Colonic mucosa (tissue), 4 donors: Measurements from ENCODE around the gene ALDH1A1. TPM values are rescaled to one million over a fixed set of nuclear protein-coding genes. Genes with fewer than 3 reads are reported as not detected.

Experiments used
- DNase-seq: peaks from one replicate; pipeline ENCODE4 v3.0.0-alpha.2; 2020
- H3K27ac ChIP-seq: fragments of 200-600 bp; one replicate; pipeline ENCODE4 v1.8.0; 2021
- H3K27me3 ChIP-seq: fragments of 200-600 bp; one replicate; pipeline ENCODE4 v1.8.0; 2021
- H3K36me3 ChIP-seq: fragments of 200-600 bp; one replicate; pipeline ENCODE4 v1.8.0; 2021
- H3K4me1 ChIP-seq: fragments of 200-600 bp; one replicate; pipeline ENCODE4 v1.8.0; 2021; ENCODE audit warnings: mild to moderate bottlenecking
- H3K4me3 ChIP-seq: fragments of 200-600 bp; one replicate; pipeline ENCODE4 v1.8.0; 2021
- H3K9ac ChIP-seq, 2 donors: one replicate each; pipeline ENCODE4 v1.7.0; 2013; ENCODE audit warnings: control low read depth in 2 of 2, low read depth in 2 of 2, low read length in 2 of 2
- H3K9me3 ChIP-seq: fragments of 200-600 bp; one replicate; pipeline ENCODE4 v1.8.0; 2021
- CTCF ChIP-seq: fragments of 200-600 bp; IDR thresholded peaks from one replicate; pipeline ENCODE4 v1.8.0; 2022; ENCODE audit warnings: antibody characterized with exemption, mild to moderate bottlenecking
- intact Hi-C: fragments of 100-400 bp; cut with DNase I; formaldehyde crosslinking; loops from one replicate; pipeline ENCODE4 v1.14.1; 2022
- total RNA-seq, 2 donors: library from RNA; stranded (reverse); fragmentation: NEBNext Ultra II Directional in 1 of 2; extraction: Animal tissue kit (Norgen Biotek cat#: 25700) in 1 of 2; gene quantifications; one replicate each; pipeline ENCODE4 v1.2.1, GENCODE V29; 2021
- donor health status: healthy.
- donor health status: DM: no; HTN: no; CAD: no.
- donor health status: DM: no; HTN: no; CAD: no.

Gene ALDH1A1
- total RNA-seq, 2 donors from 2014 or later = 61.3 to 102 TPM

- no peak overlapping the region for H3K9ac ChIP-seq
- no peaks in the 10 kb centered on the region for H3K36me3 ChIP-seq
- no peak for DNase-seq
- TF ChIP-seq CTCF = no peak
- no peak overlapping the region for H3K4me3 ChIP-seq
- no peaks in the 10 kb centered on the region for H3K27me3 ChIP-seq
- intact Hi-C loops = no loop called here
- H3K4me1 ChIP-seq = no peaks in the 10 kb centered on the region
- no peak overlapping the region for H3K27ac ChIP-seq
- no peaks in the 10 kb centered on the region for H3K9me3 ChIP-seq
Measured at GRCh38 chr9:72898360-72898759, 54.5 kb downstream of the ALDH1A1 start.

- no peak for TF ChIP-seq CTCF
- DNase-seq = no peak
- Histone ChIP-seq H3K9me3 (no peaks in the 10 kb centered on the region), H3K9ac (no peak overlapping the region), H3K4me1 (no peaks in the 10 kb centered on the region), H3K4me3 (no peak overlapping the region), H3K27me3 (no peaks in the 10 kb centered on the region), H3K36me3 (no peaks in the 10 kb centered on the region), H3K27ac (no peak overlapping the region)
- intact Hi-C loops = no loop called here
Measured at GRCh38 chr9:72897069-72897649, 55.7 kb downstream of the ALDH1A1 start.

- Histone ChIP-seq H3K27me3 (no peaks in the 10 kb centered on the region), H3K36me3 (no peaks in the 10 kb centered on the region), H3K9ac (no peak overlapping the region), H3K4me3 (no peak overlapping the region), H3K9me3 (no peaks in the 10 kb centered on the region), H3K27ac (no peak overlapping the region), H3K4me1 (no peaks in the 10 kb centered on the region)
- no peak for DNase-seq
- intact Hi-C loops = no loop called here
- no peak for TF ChIP-seq CTCF
Measured at GRCh38 chr9:72896439-72896838, 56.4 kb downstream of the ALDH1A1 start.

GRCh38 chr9:72895122-72895521 is 57.7 kb downstream of the ALDH1A1 start:
- no peaks in the 10 kb centered on the region for H3K27me3 ChIP-seq
- no peak overlapping the region for H3K27ac ChIP-seq
- no peak overlapping the region for H3K4me3 ChIP-seq
- H3K9me3 ChIP-seq = no peaks in the 10 kb centered on the region
- no peak overlapping the region for H3K9ac ChIP-seq
- H3K36me3 ChIP-seq = no peaks in the 10 kb centered on the region
- intact Hi-C loops = no loop called here
- no peak for TF ChIP-seq CTCF
- no peaks in the 10 kb centered on the region for H3K4me1 ChIP-seq
- DNase-seq = no peak

- DNase-seq = no peak
- Histone ChIP-seq H3K4me3 (no peak overlapping the region), H3K9ac (no peak overlapping the region), H3K36me3 (no peaks in the 10 kb centered on the region), H3K9me3 (no peaks in the 10 kb centered on the region), H3K27ac (no peak overlapping the region), H3K27me3 (no peaks in the 10 kb centered on the region), H3K4me1 (no peaks in the 10 kb centered on the region)
- intact Hi-C loops = no loop called here
- no peak for TF ChIP-seq CTCF
Measured at GRCh38 chr9:72894342-72894741, 58.5 kb downstream of the ALDH1A1 start.
